Tibial nerve (tissue), 4 donors: ENCODE data around the gene KATNB1. TPM values are rescaled to one million over a fixed set of nuclear protein-coding genes. Genes with fewer than 3 reads are reported as not detected.
A peak's percentile ranks its signal among the peaks of the same experiment; 100 is the strongest.

Experiments used
- DNase-seq, 2 donors: peaks; one replicate each; pipeline ENCODE4 v3.0.0-alpha.2; 2019; ENCODE audit warnings: low spot score in 2 of 2
- H3K27ac ChIP-seq, 4 donors: fragments of 200-600 bp; sonication (generic) in 3 of 4; one replicate each; pipeline ENCODE4 v1.5.1; 2017 to 2019; ENCODE audit warnings: mild to moderate bottlenecking in 1 of 4
- H3K27me3 ChIP-seq, 2 donors: fragments of 200-600 bp; sonication (generic) in 1 of 2; one replicate each; pipeline versions ENCODE4 v1.5.1 to v1.6.0; 2017 to 2019
- H3K36me3 ChIP-seq, 3 donors: fragments of 200-600 bp; sonication (generic); one replicate each; pipeline ENCODE4 v1.5.1; 2018 to 2019
- H3K4me1 ChIP-seq, 4 donors: fragments of 200-600 bp; sonication (generic) in 3 of 4; one replicate each; pipeline ENCODE4 v1.5.1; 2017 to 2019
- H3K4me3 ChIP-seq, 4 donors: fragments of 200-600 bp; sonication (generic) in 3 of 4; one replicate each; pipeline ENCODE4 v1.5.1; 2017 to 2019; ENCODE audit warnings: mild to moderate bottlenecking in 1 of 4, moderate library complexity in 1 of 4
- H3K9me3 ChIP-seq, 4 donors: fragments of 200-600 bp; sonication (generic) in 3 of 4; one replicate each; pipeline ENCODE4 v1.5.1; 2017 to 2019
- EP300 ChIP-seq, 2 donors: sonication (generic); formaldehyde crosslinking; IDR thresholded peaks; one replicate each; pipeline ENCODE4 v1.6.1; 2017; ENCODE audit warnings: antibody characterized with exemption in 2 of 2, mild to moderate bottlenecking in 1 of 2
- POLR2A ChIP-seq, 2 donors: fragments of 450-650 bp; IDR thresholded peaks; one replicate each; pipeline ENCODE4 v1.6.1; 2017; ENCODE audit warnings: antibody characterized with exemption in 2 of 2, mild to moderate bottlenecking in 2 of 2, moderate library complexity in 2 of 2
- WGBS, 2 donors: methylation state at CpG; one replicate each; pipeline ENCODE4 v1.1.5; 2018; 5-methylcytosine and 5-hydroxymethylcytosine counted together
- total RNA-seq, 4 donors: library from RNA; depleted of rRNA; stranded (reverse); fragments of >200 nt; gene quantifications; one replicate each; pipeline ENCODE4 v1.1.0, GENCODE V29; 2016
- TF ChIP-seq, protein P1 (sequence below), 5 experiments: fragments of 200-600 bp in 3 of 5; fragments of 450-650 bp in 2 of 5; sonication (generic) in 3 of 5; IDR thresholded peaks; one replicate each; pipeline ENCODE4 v1.5.1; 2016 to 2019; ENCODE audit warnings: antibody characterized with exemption in 5 of 5, mild to moderate bottlenecking in 3 of 5, moderate library complexity in 2 of 5

The KATNB1 gene
- total RNA-seq, 4 donors from 2014 or later = 21.0 to 36.8 (median 27.5) TPM

DNA sequence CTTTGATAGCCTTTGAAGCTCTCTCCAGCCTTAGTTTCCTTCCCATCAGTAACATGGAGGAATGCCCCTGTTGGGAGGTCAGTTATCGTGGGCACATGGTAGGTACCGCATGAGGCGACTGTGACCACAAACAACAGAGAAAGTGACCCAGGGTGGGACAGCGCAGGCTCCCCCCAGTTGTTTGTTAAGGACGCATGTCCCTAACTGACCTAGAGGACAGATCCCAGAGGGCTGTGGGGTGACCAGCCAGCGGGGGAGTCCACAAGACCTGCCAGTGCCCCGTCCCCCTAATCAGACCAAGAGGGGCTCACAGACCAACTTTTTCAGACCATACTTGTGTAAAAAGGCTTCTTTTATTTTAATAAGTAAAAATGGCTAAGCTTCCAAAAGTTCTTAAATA is 22.3 kb downstream of the KATNB1 start:
- Histone ChIP-seq H3K27me3 (no peaks in the 10 kb centered on the region), H3K4me1 (peaks cover 0 to 24% (median 1%) of the 10 kb centered on the region in 4 donors), H3K9me3 (no peaks in the 10 kb centered on the region), H3K36me3 (peaks cover 0 to 95% (median 0%) of the 10 kb centered on the region in 3 donors), H3K27ac (peak overlapping the region in 3 of 4 donors; percentile 43 to 75 (median 65)), H3K4me3 (no peak overlapping the region)
- TF ChIP-seq, protein P1, sequence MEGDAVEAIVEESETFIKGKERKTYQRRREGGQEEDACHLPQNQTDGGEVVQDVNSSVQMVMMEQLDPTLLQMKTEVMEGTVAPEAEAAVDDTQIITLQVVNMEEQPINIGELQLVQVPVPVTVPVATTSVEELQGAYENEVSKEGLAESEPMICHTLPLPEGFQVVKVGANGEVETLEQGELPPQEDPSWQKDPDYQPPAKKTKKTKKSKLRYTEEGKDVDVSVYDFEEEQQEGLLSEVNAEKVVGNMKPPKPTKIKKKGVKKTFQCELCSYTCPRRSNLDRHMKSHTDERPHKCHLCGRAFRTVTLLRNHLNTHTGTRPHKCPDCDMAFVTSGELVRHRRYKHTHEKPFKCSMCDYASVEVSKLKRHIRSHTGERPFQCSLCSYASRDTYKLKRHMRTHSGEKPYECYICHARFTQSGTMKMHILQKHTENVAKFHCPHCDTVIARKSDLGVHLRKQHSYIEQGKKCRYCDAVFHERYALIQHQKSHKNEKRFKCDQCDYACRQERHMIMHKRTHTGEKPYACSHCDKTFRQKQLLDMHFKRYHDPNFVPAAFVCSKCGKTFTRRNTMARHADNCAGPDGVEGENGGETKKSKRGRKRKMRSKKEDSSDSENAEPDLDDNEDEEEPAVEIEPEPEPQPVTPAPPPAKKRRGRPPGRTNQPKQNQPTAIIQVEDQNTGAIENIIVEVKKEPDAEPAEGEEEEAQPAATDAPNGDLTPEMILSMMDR (IDR thresholded peaks at IDR 0.05) = no peak
- TF ChIP-seq EP300 (IDR thresholded peaks at IDR 0.05) (no peak), POLR2A (IDR thresholded peaks at IDR 0.05) (no peak)
- WGBS, 2 donors = 87 to 93% methylated on average over 7 of the region's 7 CpGs
- no peak for DNase-seq

DNA sequence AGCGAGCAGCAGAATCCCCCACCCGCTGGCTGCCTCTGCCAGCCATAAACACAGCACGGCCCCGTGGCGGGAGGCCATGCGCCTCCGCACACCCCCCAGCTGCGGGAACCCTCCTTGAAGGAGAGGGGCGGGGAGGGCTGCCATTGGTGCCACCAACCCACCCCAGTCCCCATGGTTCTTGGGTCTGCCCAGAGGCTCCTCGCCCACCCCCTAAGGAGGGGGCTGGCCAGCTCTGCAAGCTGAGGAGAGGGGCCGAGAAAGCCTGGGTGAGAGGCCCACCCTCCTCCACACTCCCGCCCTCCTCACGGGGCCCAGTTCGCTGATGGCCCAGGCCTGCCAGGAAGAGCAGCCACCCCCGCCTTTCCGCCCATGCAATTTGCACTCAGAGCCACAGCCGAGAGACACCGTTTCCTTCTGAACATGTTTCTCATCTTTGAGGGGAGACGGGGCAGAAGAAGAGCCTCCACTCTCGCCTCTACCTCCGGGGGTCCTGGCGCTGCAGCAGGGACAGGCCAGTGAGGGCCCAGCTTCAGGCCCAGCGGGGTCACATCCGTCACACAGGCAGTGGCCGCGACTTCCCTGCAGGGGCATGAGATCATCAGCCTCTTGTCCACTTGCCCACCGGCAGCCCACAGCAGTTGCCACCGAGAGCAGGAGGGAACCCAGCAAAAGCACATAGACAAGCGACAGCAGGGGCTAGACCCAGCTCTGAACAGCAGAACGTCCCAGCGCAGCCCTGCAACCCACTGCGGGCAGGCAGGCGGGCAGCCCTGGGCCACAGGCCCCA is 23.0 kb downstream of the KATNB1 start:
- Histone ChIP-seq H3K9me3 (no peaks in the 10 kb centered on the region), H3K27ac (peak overlapping the region in 2 of 4 donors; percentile 65 to 75), H3K36me3 (peaks cover 0 to 95% (median 0%) of the 10 kb centered on the region in 3 donors), H3K4me1 (peaks cover 0 to 24% (median 1%) of the 10 kb centered on the region in 4 donors), H3K4me3 (no peak overlapping the region), H3K27me3 (no peaks in the 10 kb centered on the region)
- DNase-seq = no peak
- TF ChIP-seq POLR2A (IDR thresholded peaks at IDR 0.05) = no peak
- TF ChIP-seq, protein P1 (IDR thresholded peaks at IDR 0.05) = no peak
- 65 to 66% methylated on average over 26 of the region's 33 CpGs for whole genome bisulfite sequencing, 2 donors

DNA sequence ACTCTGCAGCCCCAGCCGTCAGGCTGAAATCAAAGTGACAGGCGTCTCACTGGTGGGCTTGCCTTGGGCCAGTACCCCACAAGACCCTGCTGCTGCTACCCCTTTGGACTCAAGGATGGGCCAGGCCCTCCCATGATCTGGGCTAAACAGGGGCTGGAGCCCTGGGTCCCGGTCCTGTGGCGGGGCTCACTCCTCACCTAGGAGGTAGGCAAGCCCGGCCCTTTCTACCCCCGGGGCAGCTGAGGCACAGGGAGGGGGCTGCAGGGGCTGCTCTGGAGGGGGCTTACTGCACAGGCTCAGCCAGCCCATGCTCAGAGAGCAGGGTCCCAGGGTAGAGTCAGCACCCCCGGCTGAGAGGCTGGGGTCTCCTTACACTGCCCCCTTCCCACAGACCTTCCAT is 23.6 kb downstream of the KATNB1 start:
- peak overlapping the region in 2 of 4 donors; percentile 6 to 65 for H3K27ac ChIP-seq
- WGBS, 2 donors = 63 to 84% methylated on average over 1 to 7 of the region's 7 CpGs
- DNase-seq = no peak
- peaks cover 0 to 95% (median 0%) of the 10 kb centered on the region in 3 donors for H3K36me3 ChIP-seq
- TF ChIP-seq POLR2A (IDR thresholded peaks at IDR 0.05) = no peak
- no peak for TF ChIP-seq EP300 (IDR thresholded peaks at IDR 0.05)
- TF ChIP-seq, protein P1 (IDR thresholded peaks at IDR 0.05) = no peak
- H3K4me1 ChIP-seq = peaks cover 0 to 24% (median 1%) of the 10 kb centered on the region in 4 donors
- no peaks in the 10 kb centered on the region for H3K9me3 ChIP-seq
- H3K4me3 ChIP-seq = no peak overlapping the region
- no peaks in the 10 kb centered on the region for H3K27me3 ChIP-seq

DNA sequence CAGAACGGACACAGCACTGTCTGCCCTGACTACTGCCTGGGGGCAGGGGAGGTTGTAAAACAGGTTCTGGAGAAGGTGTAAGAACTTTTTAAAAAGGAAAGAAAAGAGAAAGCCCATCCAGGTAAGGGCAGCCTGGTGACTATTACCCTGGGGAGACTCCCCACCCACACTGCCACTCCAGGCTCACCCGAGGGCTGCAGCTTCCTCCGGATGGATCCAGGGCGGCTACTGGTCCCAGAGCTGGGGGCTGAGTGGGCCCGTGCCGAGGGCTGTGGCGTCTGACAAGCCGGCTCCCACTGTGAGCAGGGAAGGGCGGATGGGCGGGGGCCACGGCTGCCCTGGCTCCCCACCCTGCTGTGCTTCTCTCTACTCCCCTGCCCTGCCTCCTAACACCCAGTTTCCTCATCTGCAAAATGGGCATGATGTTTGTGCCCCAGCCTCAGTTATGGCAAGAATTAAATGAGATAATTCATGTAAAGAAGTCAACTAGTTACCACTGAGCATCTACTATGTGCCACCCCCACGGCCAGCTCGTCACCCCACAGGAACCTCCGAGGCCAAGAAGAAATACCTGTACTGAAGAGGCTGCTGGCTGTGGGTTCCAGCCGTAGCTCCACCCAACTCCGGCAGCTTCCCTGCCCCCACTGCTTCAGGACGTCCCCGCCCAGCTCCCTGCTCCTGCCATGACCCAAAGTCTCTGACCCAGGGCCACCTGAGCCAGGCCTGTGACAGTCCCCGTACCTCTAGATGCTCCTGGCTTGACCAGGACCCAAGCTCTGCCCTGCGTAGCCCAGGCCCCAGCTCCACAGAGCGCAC is 24.2 kb downstream of the KATNB1 start:
- H3K4me1 ChIP-seq = peaks cover 0 to 30% (median 1%) of the 10 kb centered on the region in 4 donors
- no peak overlapping the region for H3K4me3 ChIP-seq
- 83% methylated on average over 21 of the region's 21 CpGs for WGBS, 2 donors
- no peak for TF ChIP-seq EP300 (IDR thresholded peaks at IDR 0.05)
- TF ChIP-seq, protein P1 (IDR thresholded peaks at IDR 0.05) = no peak
- TF ChIP-seq POLR2A (IDR thresholded peaks at IDR 0.05) = no peak
- H3K9me3 ChIP-seq = no peaks in the 10 kb centered on the region
- peaks cover 0 to 94% (median 0%) of the 10 kb centered on the region in 3 donors for H3K36me3 ChIP-seq
- no peak for DNase-seq
- no peaks in the 10 kb centered on the region for H3K27me3 ChIP-seq
- peak overlapping the region in 1 of 4 donors; percentile 65 for H3K27ac ChIP-seq
